RPMI7951 (cell line): Measurements from ENCODE around the gene IFFO2. TPM values are rescaled to one million over a fixed set of nuclear protein-coding genes. Genes with fewer than 3 reads are reported as not detected.

Source experiments
- DNase-seq: peaks from one replicate; pipeline ENCODE4 v3.0.0-alpha.2; 2012; ENCODE audit warnings: low read depth
- total RNA-seq: library from RNA; depleted of rRNA; stranded (reverse); fragments of >200 nt; shearing (Covaris generic); gene quantifications from 2 replicates; pipeline ENCODE4 v1.2.3, GENCODE V29; 2014

Gene IFFO2
- total RNA-seq, 1 experiment from 2014 or later, result 9.9 TPM

DNA sequence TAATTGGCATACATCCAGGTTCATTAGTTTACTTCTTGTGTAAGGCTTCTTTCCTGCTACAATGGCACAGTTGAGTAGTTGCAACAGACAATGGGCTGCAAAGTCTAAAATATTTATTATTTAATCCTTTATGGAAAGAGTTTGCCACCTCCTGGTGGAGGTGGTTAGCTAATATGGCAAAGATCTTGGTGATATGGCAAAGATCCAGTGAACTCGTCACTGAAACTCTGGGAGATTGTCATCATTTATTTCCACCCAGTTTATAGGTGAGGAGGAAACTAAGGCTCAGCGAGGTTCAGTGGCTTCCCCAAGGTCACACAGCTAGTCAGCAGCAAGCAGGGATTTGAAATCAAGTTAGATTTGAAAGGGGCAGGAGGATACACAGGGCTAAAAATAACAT is 16.1 kb upstream of the IFFO2 start:
- peak; percentile 71 for DNase-seq

DNA sequence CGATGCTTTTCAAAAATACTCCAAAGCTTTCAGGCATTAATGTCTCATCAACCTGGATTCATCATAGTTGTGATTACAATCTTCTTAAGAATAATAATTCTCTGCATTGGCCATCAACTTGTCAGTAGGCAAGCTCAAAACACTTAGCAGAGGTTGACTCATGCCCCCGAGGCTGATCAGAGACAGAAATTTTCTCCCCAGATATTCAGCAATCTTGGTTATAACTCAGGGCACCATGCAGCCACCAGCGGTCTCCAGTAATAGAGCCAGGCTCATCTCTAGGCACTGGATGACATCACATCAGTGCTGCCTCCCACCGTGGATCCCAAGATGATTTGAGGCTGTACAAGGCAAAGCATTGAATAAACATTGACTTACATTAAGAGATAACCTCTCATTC is 14.3 kb upstream of the IFFO2 start:
- peak; percentile 64 for DNase-seq

DNA sequence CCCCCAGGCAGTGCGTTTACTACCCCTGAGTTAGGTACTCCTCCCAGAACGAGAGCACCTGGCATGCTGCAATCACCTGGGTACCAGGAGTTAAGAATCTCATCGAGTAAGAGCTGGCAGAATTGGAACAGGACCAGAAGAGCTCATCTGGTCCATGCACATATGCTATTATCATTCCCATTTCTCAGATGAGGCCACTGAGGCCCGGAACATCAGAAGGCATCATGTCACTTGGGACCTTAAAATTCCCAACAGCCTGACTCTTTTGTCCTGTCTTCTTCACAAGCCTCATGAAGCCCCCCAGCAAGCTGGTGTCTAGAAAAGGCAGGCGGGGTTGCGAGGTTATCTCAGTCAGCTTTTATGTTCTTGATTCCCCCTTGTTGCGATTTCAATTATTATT is 13.9 kb upstream of the IFFO2 start:
- DNase-seq, result no peak

DNA sequence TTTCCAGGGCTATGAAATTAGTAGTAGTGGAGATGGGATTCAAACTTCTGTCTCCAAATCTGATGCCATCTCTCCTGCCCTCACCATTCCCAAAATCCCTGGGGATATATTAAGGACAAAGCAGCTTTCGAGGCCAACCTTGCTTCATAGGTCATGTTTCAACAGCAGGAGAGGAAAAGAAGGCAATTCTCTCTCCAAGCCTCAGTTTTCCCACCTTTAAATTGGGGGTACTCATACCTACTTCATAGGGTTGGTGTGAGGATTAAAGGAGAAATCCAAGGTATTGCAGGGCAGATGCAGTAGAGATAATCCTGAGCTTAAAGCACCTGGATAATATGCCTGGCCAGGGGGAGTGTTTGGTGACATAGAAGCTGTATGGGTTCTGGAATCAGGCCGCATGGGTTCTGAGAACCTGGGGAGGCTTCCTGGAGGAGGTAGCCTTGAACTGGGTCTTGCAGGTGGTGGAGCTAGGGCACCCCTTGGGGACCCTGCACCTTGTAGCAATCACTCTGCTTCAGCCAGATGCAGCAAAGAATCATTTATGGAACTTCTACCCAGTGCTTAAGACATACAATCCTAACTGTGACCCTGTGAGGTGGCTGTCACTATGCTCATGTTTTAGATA is 10.7 kb upstream of the IFFO2 start:
- no peak for DNase-seq

DNA sequence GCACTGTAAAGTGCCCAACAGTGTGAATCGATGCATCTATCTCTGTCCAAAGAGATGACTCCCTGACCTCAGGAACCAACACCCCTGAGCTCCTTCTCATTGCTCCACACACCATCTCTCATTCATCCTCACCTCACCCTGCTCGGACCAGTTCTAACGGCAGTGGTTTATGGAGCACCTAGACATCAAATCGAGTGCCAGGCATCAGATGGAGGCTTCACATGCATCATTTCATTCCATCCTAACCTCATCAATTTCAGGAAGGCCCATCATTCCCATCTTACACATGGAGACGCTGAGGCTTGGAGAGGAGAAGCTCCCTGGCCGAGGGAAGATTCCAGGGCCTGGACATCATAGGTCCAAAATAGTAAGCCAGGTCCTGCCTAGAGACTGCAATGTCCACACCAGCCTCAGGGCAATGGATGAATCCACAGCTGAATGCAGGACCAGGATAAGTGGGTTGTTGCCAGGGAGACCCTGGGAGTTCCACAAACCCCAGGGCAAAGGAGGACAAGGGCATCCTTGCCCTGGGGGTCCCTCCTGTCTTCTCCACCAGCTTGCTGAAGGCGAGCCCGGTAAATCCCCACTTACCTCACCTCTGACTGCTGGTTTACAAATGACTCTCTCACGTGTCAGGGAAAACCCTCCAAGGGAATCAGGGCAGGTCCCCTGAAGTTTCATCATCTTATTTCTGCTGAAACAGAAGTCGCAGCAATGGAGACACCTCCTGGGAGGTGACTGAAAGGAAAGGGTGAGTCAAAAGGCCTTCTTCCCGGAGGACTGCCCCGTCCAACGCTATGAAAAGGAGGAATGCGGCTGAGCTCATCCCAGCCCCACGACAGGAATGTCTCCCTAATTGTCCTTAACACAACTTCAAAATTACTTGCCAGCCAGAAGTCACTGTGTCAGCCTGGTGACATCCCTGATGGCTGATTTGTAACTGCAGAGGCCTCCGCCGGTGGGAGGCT is 9.0 kb upstream of the IFFO2 start:
- DNase-seq, result peak; percentile 71

DNA sequence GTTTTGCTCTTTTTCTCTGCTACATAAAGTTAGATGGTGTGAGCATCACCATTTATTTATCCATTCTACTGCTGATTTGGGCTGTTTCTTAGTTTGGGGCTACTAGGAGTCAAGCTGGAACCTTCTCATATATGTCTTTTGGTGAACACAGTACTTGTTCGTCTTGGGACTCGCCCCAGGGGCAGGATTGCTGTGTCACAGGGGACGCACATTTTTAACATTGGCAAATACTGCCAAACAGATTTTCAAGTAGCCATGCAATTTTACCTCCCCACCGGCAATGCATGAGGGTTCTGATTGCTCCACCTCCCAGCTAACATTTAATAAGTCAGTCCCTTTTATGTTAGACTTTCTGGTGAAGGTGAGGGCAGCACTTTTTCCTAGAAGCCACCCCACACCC is 7.5 kb upstream of the IFFO2 start:
- no peak for DNase-seq

DNA sequence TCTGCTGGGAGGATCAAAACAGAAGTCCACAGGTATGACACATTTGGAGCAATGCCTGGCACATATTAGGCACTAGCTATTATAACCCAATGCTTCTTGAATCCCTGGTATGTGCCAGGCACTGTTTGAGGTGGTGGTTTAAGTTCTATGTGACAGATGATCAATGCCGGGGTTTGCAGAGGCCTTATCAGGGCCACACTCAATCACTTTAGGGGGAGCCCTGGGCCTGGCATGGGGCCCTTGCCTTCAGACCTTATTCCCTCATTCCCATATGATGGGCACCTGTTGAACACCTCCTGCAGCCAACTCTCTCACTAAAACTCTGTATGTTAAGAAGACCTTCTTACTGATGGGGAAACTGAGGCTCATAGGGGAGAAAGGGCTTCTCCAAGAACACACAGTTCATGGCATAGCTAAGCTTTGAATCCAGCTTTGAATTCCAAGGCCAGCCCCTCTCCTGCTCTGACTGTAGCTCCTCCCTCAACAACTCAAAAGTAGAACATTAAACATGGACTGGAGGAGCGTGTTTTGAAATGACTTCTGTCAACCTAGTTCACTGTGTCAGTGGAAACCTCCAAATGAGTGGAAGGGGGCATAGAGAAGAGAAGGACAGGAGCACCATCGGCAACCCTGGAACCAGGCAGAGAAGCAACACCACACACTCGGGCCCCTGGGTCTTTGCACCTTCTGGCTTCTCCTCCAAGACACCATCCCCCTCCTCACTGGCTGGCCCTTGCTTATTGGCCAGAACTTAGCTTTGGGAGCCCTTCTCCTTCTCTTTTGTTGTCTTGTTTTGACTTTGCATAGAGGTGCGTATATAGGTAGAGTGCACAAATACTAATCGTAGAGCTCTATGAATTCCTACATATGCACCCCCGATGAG is 6.6 kb upstream of the IFFO2 start:
- no peak for DNase-seq

GRCh38 chr1:18962121-18962721 is 5.7 kb upstream of the IFFO2 start:
- DNase-seq, result no peak

GRCh38 chr1:18960821-18961220 is 4.3 kb upstream of the IFFO2 start:
- DNase-seq, result no peak

- DNase-seq, result no peak
These were observed 3.9 kb upstream of the IFFO2 start for GRCh38 chr1:18960409-18960808.

GRCh38 chr1:18959591-18959990 is 3.1 kb upstream of the IFFO2 start:
- DNase-seq, result no peak

- DNase-seq, result no peak
These were observed 1.2 kb upstream of the IFFO2 start for GRCh38 chr1:18957532-18958300.

DNA sequence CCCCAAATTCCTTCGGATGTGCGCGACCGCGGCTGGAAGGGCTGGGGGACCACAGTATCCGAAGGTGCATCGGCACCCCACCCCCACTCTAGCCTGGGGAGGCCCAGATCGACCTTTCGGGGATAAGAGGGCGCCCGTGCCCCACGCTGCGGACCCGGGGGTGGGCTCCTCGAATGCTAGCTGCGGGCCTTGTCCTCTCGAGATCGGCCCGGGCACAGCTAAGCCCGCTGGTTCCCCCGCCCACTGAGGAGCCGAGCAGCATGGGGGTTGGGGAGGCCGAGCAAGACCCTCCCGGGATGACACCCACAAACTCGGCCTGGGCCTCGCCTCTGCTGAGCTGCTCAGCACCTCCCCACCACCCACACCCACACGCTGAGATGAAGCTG is 653 bp upstream of the IFFO2 start:
- no peak for DNase-seq

- no peak for DNase-seq
These were observed 859 bp downstream of the IFFO2 start for GRCh38 chr1:18955441-18956192.

DNA sequence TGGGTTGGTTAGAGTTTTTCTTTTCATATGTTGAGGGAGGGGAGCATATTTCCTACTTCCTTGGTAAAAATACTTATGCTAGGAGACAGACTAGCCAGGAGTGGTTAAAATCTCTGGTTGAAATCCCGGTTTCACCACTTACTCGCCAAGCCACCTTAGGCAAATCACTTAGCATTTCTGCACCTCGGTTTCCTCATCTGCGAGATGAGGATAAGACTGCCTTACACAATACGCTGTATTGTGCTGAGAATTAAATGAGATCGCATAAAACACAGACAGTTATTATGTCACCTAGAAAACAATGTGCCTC is 1.4 kb downstream of the IFFO2 start:
- no peak for DNase-seq

DNA sequence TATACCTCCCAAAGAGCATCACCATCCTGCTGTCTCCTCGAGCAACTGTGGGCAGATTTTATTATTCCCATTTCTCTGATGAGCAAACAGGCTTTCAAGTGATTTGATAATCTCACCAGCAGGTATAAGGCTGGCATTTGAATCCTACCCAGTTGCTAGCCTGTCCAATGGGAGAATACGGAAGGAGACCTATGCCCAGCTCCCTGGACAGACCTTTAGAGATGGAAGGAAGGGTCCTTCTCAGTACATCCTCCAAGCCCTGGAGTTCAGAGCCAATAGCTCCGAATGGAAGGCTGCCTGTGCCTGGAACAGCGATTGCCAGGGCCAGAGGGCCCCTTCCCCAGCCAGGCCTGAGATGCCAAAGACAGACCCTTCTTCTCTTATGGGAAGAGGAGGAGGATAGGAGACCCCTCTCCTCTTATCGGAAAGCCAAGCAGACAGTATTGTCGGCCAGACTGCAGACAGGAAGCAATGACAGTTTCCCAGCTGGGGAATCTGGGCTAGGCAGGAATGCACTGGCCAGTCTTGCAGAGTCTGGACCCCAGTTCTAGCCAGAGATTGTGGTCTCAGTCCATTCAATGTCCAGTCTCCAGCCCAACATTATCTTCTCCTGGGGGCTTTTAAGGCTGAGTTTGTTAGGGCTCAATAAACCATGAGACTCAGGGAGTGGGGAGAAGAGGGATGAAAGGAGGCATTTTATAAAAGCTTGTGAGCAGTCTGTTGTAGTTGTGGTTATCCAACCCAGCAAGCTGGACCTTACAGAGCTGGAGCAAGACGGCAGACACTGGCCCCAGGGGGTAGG is 2.0 kb downstream of the IFFO2 start:
- peak; percentile 46 for DNase-seq

DNA sequence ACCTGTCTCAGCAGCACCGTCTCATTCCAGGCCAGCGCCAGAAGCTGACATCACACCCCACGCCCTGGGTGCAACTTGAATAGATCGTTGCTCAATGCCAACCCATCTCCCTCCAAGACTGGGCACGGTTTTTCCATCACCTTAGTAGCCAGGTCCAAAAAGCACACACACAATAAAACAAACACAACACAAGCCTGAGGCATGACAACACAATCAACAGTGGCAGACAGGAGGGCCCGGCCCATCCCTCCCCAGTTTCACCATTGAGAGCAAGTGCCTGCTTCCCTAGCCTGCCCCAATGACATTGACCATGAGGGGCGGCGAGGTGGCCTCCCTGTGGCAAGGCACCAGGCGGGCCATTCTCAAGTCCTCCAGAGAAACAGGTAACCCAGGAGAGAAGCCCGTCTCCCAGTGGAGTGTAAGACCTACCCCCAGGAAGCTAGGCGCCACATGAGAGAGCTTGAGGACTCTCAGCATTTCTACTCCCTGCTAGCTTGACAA is 2.7 kb downstream of the IFFO2 start:
- no peak for DNase-seq

DNA sequence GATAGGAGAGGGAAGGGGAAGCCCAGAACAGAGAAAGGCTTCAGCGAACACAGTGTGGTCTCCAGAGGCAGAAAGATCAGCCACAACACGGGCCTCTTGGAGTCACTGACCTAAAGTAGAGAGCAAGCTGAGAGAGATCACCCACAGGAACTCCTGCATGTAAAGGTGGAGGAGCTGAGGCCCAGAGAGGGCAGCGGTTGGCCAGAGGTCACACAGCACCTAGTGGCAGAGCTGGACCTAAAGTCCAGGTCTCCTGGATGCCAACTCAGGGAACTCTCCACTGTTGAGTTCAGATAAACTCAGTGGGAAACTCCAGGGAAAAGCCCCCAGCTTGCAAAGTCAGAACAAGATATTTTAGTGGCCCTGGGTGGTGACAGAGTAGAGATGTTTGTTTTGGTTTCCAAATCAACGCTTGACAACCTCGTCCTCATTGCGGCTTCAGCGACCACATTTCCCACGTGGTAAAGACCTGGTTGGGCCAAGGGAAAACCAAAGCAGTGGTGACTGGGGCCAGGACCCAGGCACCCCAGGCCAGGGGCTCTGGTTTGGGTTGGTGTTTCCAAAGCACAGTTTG is 4.6 kb downstream of the IFFO2 start:
- peak; percentile 76 for DNase-seq

- DNase-seq, result no peak
These were observed 5.1 kb downstream of the IFFO2 start for GRCh38 chr1:18951416-18951815.
